Measurements from ENCODE around the gene SNX30.

The SNX30 gene

DNA sequence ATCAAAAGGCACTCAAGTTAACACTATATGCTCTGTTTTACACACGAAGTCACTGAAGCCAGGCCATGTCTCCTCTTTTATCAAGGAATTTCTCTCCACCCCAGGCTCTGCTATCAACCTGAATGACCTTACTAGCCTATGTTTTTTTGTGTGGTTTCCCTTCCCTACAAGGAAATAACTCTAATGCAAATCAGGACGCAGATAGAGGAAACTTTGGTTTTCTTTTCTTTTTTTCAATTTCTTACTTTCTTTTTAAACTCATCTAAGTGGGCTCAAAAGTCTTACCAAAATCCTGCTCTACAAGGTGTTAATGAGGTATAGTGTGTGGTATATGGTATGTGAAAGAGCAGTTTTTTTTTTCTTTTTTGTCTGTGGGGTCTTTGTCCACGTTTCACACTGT, 145.6 kb downstream of the SNX30 start:
- TF ChIP-seq ZNF274 (IDR thresholded peaks at IDR 0.05; ENCODE audit: low read depth, low read length), result no peak
- H3K4me3 ChIP-seq (ENCODE audit: low read length), result no peak overlapping the region

DNA sequence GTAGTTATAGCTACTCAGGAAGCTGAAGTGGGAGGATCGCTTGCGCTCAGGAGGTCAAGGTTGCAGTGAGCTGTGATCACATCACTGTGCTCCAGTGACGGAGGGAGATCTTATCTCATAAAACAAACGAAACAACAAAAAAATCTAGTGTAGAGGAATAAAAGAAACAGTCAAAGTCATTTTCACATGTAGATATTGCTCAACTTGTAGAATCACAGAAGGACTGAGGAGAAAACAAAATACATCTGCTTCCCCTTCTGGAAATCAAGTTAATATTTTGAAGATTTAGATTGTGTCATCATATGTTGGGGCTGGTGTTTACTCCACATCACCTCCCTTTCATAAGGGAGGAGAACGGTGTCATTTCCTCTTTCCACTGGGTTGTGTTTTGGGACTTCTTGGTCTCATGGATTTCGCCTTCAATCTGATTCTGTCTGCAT, 148.3 kb downstream of the SNX30 start:
- H3K4me3 ChIP-seq (ENCODE audit: low read length), result no peak overlapping the region
- TF ChIP-seq ZNF274 (IDR thresholded peaks at IDR 0.05; ENCODE audit: low read depth, low read length), result no peak

DNA sequence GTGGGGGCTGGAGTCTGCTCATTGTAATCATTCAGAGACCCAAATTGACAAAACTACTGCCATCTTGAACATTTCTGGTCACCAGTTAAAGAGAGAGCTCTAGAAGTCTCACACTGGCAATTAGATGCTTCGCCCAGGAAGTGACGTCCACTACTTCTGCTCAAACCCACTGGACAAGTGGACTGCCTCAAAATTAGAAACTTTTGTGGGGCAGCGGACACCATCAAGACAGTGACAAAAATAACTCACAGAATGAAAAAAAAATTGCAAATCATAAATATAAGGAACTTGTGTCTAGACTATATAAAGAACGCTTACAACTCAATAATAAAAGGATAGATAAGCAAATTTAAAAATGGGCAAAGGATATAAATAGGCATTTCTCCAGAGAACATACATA, 149.9 kb downstream of the SNX30 start:
- no peak for TF ChIP-seq ZNF274 (IDR thresholded peaks at IDR 0.05; ENCODE audit: low read depth, low read length)
- H3K4me3 ChIP-seq (ENCODE audit: low read length), result no peak overlapping the region

DNA sequence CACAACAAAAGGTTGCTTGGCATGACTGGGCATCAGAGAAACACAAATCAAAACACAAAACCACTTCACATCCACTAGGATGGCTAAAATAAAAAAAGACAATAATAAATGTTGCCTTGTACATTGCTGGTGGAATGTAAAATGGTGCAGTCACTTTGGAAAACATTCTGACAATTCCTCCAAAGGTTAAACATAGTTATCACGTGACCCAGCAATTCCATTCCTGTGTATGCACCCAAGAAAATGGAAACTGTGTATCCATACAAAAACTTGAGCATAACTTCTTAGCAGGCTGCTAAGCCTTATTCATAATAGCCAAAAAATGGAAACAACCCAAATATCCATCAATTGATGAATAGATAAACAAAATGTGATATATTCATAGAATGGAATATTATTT, 150.3 kb downstream of the SNX30 start:
- H3K4me3 ChIP-seq (ENCODE audit: low read length), result no peak overlapping the region
- TF ChIP-seq ZNF274 (IDR thresholded peaks at IDR 0.05; ENCODE audit: low read depth, low read length), result no peak

DNA sequence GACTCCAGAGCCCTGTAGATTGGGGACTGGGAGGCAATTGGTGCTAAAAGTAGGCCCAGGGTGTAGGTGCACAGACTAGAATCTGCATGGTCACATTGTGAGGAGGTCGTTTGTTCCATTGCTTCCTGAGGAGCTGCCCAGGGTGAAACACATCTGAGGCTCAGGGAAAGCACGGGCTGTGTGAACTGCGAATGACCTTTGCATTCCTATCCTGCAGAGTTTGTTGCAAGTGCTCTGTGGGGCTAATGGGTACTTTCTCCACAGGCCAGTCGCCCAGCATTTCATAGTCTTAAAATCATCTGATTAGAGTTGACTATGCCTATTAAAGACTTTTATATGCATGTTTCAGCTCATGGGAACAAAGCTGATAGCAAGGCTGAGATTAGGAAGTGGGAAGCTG, 154.5 kb downstream of the SNX30 start:
- no peak overlapping the region for H3K4me3 ChIP-seq (ENCODE audit: low read length)
- TF ChIP-seq ZNF274 (IDR thresholded peaks at IDR 0.05; ENCODE audit: low read depth, low read length), result no peak

DNA sequence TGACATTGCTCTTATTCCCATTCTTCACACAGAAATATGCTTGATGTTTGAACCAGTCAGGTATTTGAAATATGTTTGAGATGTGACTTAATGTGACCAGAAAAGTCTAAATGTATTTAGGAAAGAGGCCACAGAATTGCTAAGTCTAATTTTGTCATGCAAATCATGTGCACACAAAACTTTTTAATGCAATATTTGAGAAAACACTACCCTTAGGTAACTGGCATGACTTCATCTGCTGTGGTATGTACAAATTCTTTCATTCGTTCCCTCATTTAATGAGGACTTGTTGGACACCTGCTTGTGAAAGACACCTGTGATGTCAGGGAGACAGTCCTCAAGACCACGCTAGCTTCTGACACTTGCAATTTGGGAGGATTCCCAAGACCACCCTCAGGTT, 161.2 kb downstream of the SNX30 start:
- H3K4me3 ChIP-seq (ENCODE audit: low read length), result no peak overlapping the region
- TF ChIP-seq ZNF274 (IDR thresholded peaks at IDR 0.05; ENCODE audit: low read depth, low read length), result no peak

DNA sequence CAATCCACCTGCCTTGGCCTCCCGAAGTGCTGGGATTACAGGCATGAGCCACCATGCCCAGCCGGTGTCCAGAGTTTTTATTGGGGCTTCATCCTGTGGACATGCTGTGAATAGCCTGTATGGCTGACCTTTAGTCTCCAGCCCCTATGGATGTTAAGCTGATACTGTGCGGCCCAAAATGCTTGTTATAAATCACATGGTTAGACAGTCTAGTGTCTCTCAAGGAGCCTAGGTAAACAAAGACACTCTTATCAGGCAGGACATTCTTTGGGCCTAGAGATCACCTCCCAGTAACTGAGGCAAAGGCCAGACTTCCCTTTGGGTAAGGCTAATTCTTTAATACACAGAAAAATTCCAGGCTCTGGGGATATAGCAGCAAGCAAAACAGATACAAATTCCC, 162.1 kb downstream of the SNX30 start:
- no peak overlapping the region for H3K4me3 ChIP-seq (ENCODE audit: low read length)
- no peak for TF ChIP-seq ZNF274 (IDR thresholded peaks at IDR 0.05; ENCODE audit: low read depth, low read length)

DNA sequence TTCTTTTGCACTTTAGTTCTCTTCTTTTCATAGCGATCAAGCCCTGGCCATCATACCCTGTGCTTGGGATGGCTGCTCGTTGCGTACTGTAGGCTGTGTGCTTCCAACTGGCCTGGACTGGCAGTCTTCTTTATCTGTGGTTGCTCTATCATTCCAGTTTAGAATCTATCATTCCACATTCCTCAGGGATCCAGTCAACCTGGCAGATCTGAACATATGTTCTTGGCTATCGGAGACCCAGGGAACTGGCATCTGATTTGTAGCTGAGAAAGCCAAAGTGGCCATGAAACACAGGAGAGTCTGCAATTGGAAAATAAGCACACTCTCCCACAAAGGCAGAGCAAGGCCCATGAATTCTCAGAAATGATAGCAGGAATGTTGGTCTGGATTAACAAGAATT, 162.8 kb downstream of the SNX30 start:
- TF ChIP-seq ZNF274 (IDR thresholded peaks at IDR 0.05; ENCODE audit: low read depth, low read length), result no peak
- H3K4me3 ChIP-seq (ENCODE audit: low read length), result no peak overlapping the region

DNA sequence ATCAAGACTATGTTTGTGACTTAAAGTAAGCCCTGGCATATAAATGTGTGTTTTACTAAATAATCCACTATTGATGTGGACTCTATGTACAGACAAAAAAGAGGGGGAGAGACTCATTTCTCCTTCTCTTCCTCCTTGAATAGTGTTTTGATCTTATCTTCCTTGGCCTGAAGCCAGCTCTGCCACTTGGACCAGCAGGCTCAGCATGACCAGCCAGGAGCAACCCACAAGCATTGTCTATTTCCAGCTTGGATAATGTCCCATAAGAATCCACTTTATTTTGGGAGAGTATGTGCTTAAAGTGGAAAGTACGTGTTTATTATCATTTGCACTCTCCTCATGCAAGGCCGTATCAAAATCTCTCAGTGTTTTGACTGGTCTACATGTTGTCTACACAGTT, 164.0 kb downstream of the SNX30 start:
- no peak for TF ChIP-seq ZNF274 (IDR thresholded peaks at IDR 0.05; ENCODE audit: low read depth, low read length)
- no peak overlapping the region for H3K4me3 ChIP-seq (ENCODE audit: low read length)

DNA sequence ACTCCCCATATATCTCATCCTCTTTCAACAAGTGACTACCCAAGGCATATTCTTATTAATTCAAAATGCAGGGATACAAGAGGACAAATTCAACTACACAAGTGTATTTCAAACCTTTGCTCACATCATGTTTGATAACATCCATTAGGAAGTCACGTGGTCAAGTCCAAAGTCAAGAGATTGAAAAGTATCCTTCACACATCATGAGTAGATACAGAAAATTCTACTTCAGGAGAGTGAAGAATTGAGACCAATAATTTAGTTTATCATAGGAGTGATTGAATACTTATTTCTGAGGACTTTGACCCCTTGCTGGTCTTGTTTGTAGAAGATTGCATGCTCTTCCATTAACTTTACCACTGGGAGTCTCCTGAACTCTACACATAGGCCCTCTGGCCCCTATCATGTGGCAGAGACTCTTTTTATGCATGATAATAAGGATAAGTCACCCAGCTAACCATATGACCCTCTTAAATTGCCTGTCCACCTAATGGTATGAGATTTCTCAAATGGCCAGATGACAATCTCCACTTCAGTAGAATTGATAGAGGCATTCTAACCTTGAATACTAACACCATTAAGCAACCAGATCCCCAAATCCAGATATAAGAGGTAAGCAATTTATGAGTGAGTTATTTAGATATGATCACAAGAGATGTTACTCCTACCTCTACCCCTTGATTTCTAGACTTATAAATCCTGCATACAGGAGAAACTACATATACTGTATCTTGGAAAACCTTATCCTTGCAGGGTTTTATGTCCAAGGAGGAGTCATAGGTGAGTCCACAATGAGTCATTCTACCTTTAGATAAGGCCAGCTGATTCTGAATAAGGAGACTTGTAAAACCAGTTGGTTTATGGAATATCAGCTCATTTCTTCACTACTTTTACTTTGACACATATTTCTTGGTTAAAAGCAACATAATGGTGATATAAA, 166.8 kb downstream of the SNX30 start:
- H3K4me3 ChIP-seq (ENCODE audit: low read length), result no peak overlapping the region
- no peak for TF ChIP-seq ZNF274 (IDR thresholded peaks at IDR 0.05; ENCODE audit: low read depth, low read length)

DNA sequence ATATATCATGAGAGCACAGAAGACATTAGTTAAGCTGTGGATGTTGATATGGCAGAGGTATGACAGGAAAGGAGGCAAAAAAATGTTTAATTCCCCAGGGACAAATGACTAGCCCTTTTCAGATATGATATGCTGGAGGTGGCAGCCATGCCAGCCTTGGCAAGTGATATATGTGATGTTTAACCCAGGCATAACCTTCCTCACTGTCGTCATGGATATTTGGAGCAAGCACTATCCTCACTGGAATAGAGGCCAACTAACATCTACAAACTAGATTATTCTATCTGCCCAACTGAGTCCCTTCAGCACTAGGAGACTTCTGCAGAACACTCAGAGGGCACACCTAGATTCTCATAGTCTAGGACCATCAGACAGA, 167.4 kb downstream of the SNX30 start:
- TF ChIP-seq ZNF274 (IDR thresholded peaks at IDR 0.05; ENCODE audit: low read depth, low read length), result no peak

DNA sequence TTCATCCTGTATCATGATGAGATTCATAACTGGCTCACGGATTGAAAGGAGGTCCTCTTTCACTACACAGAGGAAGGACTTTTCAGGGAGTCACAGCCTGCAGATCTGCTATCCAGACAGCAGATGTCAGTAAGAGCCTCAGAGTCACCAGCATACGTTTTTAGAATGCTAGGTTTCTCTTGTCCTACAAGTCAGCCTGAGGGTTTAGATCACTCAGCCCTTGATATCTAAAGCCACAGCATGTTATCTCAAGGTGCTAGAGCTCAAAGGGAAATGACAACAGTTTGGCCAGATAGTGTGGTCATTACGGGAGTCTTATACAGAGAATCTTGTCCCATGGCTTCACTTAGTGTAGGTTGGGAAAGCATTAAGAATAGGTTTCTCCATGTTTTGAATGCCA, 171.0 kb downstream of the SNX30 start:
- H3K4me3 ChIP-seq (ENCODE audit: low read length), result no peak overlapping the region
- TF ChIP-seq ZNF274 (IDR thresholded peaks at IDR 0.05; ENCODE audit: low read depth, low read length), result no peak

More for the DNA sequence above, 167.4 kb downstream of the SNX30 start:
- no peak overlapping the region for H3K4me3 ChIP-seq (ENCODE audit: low read length)
